ENCODE data around the gene TSPAN16.
A peak's percentile ranks its signal among the peaks of the same experiment; 100 is the strongest.

TSPAN16 gene

DNA sequence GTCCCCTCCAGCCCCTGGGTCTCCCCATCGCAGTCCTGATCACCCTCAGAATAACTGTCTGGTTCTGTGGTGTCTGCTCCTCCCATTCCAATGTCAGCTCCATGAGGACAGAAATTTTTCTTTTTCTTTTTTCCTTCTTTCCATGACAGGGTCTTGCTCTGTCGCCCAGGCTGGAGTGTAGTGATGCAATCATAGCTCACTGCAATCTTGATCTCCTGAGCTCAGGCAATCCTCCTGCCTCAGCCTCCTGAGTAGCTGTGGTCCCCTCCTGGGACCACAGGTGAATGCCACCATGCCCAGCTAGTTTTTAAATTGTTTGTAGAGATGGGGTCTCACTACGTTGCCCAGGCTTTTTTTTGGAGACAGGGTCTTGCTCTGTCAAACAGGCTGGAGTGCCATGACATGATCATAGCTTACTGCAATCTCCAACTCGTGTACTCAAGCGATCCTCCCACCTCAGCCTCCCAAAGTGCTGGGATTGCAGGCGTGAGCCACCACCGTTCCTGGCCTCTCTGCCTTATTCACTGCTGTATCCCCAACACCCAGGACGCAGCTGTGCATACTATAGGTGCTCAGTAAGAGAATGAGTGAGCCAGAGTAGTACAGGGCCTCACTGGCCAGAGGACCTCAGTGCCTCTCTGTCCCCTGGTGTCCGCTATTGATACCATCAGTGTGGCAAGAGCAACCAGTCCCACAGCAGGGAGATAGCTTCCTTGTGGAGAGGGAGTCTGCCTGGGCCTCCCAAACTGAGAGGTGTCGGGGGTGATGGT lies 28.5 kb upstream of the TSPAN16 start:
- TF ChIP-seq, protein P1, sequence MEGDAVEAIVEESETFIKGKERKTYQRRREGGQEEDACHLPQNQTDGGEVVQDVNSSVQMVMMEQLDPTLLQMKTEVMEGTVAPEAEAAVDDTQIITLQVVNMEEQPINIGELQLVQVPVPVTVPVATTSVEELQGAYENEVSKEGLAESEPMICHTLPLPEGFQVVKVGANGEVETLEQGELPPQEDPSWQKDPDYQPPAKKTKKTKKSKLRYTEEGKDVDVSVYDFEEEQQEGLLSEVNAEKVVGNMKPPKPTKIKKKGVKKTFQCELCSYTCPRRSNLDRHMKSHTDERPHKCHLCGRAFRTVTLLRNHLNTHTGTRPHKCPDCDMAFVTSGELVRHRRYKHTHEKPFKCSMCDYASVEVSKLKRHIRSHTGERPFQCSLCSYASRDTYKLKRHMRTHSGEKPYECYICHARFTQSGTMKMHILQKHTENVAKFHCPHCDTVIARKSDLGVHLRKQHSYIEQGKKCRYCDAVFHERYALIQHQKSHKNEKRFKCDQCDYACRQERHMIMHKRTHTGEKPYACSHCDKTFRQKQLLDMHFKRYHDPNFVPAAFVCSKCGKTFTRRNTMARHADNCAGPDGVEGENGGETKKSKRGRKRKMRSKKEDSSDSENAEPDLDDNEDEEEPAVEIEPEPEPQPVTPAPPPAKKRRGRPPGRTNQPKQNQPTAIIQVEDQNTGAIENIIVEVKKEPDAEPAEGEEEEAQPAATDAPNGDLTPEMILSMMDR (IDR thresholded peaks at IDR 0.05; ENCODE audit: borderline replicate concordance, control extremely low read depth, extremely low read depth, insufficient read depth, missing control alignments), result no peak
- peak; percentile 12 for DNase-seq (ENCODE audit: low spot score)
- in situ Hi-C loops (cut with MboI; ENCODE audit: low sequenced_read_pairs, unreplicated experiment), result no loop called here

DNA sequence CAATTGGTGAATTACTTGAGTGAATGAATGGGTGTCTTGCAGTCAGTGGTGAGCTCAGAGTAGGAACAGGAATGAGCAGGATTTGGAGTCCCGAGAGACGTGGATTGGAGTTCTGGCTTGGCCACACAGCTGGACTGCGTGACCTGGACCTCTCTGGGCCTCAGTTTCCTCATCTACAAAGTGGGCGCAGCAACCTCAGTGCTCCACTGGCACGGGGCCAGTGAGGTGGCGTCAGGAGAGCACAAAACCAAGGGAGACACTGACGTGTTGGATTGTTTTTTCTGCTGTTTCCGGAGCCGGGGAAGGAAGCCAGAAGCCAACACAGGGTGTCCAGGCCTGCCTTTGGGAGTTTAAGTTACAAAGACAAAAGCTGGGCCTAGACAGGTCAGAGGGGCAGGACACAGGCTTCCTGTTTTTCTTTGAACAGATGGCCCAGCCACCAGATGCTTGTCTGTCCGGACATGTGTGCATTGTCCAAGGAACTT lies 27.1 kb upstream of the TSPAN16 start:
- DNase-seq (ENCODE audit: low spot score), result peak; percentile 27
- TF ChIP-seq, protein P1 (IDR thresholded peaks at IDR 0.05; ENCODE audit: borderline replicate concordance, control extremely low read depth, extremely low read depth, insufficient read depth, missing control alignments), result no peak
- in situ Hi-C loops (cut with MboI; ENCODE audit: low sequenced_read_pairs, unreplicated experiment), result no loop called here

DNA sequence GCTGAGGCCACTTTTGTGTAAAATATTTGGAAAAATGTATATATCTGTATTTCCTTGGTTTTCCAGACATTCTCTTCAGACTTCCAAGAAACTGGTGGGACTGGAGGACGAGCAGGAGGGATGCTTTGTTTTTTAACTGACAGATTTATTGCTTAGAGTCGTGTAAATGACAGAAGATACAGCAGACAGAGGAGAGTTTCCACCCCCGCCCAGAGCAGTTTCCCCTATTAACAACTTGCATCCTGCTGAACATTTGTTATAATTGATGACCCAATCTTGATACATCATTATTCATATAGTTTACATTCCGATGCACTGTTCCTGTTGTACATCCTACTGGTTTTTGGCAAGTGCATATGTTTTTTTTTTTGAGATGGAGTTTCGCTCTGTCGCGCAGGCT lies 26.6 kb upstream of the TSPAN16 start:
- peak; percentile 16 for DNase-seq (ENCODE audit: low spot score)
- in situ Hi-C loops (cut with MboI; ENCODE audit: low sequenced_read_pairs, unreplicated experiment), result no loop called here
- TF ChIP-seq, protein P1 (IDR thresholded peaks at IDR 0.05; ENCODE audit: borderline replicate concordance, control extremely low read depth, extremely low read depth, insufficient read depth, missing control alignments), result no peak

DNA sequence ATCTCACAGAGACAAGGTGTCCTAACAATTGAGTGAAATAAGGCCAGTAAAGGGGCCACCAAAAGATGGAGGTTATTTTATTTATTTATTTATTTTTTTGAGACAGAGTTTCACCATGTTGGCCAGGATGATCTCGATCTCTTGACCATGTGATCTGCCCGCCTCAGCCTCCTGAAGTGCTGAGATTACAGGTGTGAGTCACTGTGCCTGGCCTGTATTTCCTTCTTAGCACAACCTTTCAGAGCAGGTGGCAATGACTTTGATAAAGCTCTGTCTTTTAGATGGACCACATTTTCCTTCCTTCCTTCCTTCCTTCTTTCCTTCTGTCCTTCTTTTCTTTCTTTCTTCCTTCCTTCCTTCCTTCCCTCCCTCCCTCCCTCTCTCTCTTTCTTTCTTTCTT lies 22.7 kb upstream of the TSPAN16 start:
- TF ChIP-seq, protein P1 (IDR thresholded peaks at IDR 0.05; ENCODE audit: borderline replicate concordance, control extremely low read depth, extremely low read depth, insufficient read depth, missing control alignments), result no peak
- in situ Hi-C loops (cut with MboI; ENCODE audit: low sequenced_read_pairs, unreplicated experiment), result no loop called here
- DNase-seq (ENCODE audit: low spot score), result no peak

DNA sequence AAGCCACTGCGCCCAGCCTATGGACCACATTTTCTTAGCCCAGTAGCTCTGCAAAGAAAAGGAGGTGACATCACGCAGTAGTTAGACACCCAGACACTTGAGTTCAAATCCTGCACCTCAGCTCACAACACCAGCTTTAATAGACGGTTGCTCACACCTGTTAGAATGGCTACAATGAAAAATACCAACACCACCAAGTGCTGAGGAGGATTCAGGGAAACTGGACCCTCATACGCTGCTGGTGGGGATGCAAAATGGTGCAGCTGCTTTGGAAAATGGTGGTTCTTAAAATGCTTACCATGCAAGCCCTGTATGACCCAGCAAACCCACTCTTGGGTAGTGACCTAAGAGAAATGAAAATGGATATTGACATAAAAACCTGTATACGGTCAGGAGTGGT lies 22.0 kb upstream of the TSPAN16 start:
- in situ Hi-C loops (cut with MboI; ENCODE audit: low sequenced_read_pairs, unreplicated experiment), result no loop called here
- TF ChIP-seq, protein P1 (IDR thresholded peaks at IDR 0.05; ENCODE audit: borderline replicate concordance, control extremely low read depth, extremely low read depth, insufficient read depth, missing control alignments), result no peak
- DNase-seq (ENCODE audit: low spot score), result no peak

DNA sequence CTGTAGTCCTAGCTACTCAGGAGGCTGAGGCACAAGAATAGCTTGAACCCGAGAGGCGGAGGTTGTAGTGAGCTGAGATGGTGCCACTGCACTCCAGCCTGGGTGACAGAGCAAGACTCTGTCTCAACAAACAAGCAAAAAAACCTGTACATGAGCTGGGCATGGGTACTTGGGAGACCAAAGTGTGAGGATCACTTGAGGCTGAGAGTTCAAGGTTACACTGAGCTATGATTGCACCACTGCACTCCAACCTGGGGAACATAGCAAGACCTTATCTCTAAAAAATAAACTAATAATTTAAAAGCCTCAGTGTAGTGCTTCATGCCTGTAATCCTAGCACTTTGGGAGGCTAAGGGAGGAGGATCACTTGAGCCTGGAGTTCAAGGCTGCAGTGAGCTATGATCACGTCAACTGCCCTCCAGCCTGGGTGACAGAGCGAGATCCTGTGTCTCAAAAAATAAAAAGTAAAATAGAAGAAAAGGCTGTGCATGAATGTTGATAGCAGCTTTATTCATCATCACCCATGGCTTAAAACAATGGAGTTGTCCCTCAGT lies 21.4 kb upstream of the TSPAN16 start:
- in situ Hi-C loops (cut with MboI; ENCODE audit: low sequenced_read_pairs, unreplicated experiment), result no loop called here
- TF ChIP-seq, protein P1 (IDR thresholded peaks at IDR 0.05; ENCODE audit: borderline replicate concordance, control extremely low read depth, extremely low read depth, insufficient read depth, missing control alignments), result no peak

More for the DNA sequence above, 21.4 kb upstream of the TSPAN16 start:
- no peak for DNase-seq (ENCODE audit: low spot score)

Data from GM13976 (cell line).